Epithelial cell of prostate (primary cell): ENCODE results near the gene ARF1.

Source experiments
- DNase-seq: peaks from one replicate; pipeline ENCODE4 v3.0.0-alpha.2; 2011; ENCODE audit warnings: low read depth, low spot score
- H3K27ac ChIP-seq: fragments of 450-650 bp; 2 replicates; pipeline ENCODE4 v1.5.1; 2017; ENCODE audit warnings: mild to moderate bottlenecking

ARF1 gene

DNA sequence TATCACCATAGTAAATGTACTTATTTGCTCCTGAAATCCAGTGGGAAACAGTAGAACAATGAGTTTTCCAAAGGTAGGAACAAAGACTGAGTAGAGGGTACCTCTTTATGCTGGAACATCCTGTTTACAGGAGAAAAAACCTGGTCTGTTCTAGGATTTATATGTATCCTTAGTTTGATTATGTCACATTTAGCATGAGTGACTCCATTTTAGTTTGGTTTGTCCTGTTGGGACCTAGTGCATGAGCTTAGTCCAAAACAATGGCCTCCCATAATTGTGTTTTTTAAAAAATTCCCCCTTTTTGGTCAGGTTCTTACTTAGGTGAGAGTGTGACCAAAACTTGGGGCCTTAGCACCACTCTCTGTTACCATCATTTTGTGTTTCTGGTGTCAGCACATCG is 30.1 kb downstream of the ARF1 start:
- no peak for DNase-seq

DNA sequence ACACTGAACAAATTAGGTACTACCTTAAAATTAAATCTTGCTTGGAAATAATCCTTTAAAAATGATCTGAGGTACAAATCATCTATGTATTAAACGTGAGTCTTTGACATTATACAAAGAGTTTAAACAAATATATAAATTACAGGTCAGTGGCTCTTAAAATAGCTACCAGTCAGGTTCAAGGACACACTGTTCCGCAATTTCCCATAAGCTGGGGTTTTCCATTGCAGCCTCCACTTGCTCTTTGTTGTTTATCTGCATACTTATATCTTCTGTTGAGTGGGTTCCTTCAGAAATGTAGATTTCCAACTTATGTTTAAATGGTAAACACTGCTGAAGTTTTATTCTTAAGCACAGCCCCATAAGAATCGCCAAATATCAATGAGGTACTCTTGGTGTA is 32.3 kb downstream of the ARF1 start:
- no peak for DNase-seq
- H3K27ac ChIP-seq, result no peak overlapping the region

More for the DNA sequence above, 30.1 kb downstream of the ARF1 start:
- H3K27ac ChIP-seq, result no peak overlapping the region

DNA sequence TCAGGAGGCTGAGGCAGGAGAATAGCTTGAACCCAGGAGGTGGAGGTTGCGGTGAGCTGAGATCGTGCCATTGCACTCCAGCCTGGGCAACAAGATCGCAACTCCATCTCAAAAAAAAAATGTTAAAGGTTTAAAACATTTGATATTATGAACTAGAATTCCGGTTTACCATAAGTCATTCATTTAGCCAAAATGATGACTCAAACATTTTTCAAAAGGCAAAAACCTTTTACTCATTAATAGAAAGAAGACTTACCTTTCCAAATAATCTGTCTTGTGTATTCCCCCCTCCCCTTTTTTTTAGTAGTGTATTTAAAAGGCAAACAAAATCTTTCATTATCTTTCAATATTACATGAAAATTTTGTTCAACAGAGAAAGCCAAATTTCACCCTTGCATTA is 34.8 kb downstream of the ARF1 start:
- DNase-seq, result no peak
- H3K27ac ChIP-seq, result no peak overlapping the region

DNA sequence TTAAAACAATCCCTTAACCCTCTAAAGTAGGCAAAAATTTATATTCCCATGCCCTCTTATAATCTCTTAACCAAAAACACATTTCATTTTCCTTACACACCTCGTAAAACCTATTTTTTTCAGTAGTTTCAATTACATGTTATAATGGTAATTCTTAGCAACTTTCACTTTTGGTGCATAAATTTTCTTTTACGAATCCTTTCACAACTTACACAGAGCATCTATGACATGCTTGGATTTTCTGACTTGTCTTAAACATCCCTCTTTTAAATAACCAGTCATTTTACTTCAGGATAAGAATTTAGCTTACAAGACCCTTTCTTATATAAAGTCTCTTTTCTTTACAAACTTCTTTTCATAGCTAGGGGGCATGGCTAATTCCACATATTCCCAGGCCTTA is 35.5 kb downstream of the ARF1 start:
- no peak overlapping the region for H3K27ac ChIP-seq
- DNase-seq, result no peak

DNA sequence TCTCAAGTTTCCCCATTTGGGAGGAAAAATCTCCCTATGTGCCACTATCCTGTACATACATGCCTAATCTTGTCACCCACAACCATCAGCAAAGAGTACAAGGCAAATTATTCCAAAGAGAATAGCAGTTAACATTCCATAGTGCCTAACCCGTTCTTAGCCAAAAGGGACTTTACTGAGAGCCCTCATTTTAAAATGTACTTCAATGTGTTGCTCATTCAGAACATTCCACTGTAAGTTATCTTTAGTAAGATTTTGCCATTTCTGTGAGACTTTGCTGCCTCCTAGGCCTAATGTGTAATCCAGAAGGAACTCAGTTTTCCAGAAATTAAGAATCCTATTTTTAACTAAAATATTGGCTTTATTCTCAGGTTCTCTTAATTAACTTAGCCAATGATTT is 37.8 kb downstream of the ARF1 start:
- H3K27ac ChIP-seq, result peak overlapping the region; percentile 63
- DNase-seq, result no peak

DNA sequence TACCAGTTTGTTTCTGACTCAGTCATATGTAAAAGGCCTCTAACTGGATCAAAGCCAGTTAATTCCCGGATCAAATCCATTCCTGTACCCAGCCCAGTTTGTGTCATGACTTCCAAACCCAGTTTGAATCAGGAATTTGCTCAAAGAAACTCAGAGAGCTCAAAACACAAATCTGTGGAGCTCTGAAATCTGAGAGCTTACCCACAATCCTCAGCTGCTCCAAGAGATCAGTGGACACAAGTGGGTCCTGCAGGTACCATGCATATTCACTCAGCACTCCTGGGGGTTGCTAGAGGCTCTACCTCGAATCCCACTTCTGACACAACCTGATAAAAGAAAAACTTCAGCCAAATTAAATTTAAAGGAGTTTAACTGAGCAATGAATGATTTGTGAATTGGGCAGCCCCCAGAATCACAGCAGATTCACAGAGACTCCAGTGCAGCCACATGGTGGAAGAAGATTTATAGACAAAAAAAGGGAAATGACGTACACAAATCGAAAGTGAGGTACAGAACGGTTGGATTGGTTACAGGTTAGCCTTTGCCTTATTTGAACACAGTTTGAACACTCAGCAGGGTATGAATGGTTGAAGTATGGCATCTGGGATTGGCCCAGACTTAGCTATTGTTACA is 38.5 kb downstream of the ARF1 start:
- DNase-seq, result no peak
- H3K27ac ChIP-seq, result peak overlapping the region; percentile 63

DNA sequence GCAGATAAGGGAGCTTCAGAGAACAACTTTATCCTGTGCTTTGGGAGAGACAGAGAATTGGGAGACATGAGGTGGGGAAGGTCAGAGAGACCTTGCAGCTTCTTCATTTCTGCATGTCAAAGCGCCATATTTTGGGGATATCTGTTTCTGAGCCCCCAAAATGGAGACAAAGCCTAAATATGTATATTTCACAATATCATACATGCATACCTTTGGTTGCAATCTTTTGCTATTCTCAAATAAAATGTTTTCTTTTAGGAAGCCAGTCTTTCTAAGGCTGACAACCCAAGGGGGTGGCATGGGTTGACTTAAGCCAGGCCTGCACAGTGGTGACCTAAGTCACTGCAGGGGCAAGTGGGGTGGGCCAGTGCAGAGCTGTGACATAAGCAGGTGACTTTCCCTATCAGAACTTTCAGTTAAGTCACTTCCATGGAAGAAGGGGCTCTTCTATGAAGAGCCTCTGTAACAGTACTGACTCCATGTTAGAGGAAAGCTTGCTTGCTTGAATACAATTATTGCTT is 40.5 kb downstream of the ARF1 start:
- no peak for DNase-seq

DNA sequence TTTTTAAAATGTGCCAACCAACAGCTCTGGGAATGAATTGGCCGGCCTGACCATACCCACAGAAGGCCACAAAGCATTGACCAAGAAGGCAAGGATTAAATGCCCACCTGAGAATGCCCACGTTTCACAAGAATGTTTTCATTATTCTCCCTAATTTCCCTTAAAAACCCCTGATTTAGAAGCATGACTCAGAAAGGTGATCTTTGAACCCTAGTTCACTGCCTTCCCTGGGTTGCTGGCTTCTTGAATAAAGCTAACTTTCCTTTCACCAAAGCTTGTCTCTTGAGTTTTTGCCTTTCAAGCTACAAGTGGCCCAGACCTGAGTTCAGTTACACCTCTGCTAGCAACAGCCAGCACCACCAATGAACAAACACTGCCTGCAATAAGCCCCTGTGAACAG is 41.0 kb downstream of the ARF1 start:
- no peak overlapping the region for H3K27ac ChIP-seq
- DNase-seq, result no peak

More for the DNA sequence above, 40.5 kb downstream of the ARF1 start:
- H3K27ac ChIP-seq, result no peak overlapping the region

DNA sequence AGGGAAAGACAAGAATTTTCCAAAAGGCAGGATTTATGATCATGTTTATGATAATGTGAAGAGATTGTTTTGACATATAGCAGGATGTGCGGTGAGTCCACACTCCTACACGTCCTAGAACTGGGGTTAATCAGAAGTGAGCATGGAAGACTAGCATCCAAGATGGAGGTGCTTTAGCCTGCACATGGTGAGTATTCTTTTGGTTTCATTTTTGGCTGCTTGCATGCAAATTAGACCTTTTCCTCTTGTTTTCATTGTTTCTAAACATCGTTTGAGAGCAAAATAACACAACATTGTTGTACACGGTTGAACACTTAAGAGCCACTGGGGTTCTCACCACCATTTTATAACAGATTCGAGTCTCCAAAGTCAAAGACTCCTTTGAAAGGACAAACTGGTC is 42.7 kb downstream of the ARF1 start:
- no peak for DNase-seq
- no peak overlapping the region for H3K27ac ChIP-seq

DNA sequence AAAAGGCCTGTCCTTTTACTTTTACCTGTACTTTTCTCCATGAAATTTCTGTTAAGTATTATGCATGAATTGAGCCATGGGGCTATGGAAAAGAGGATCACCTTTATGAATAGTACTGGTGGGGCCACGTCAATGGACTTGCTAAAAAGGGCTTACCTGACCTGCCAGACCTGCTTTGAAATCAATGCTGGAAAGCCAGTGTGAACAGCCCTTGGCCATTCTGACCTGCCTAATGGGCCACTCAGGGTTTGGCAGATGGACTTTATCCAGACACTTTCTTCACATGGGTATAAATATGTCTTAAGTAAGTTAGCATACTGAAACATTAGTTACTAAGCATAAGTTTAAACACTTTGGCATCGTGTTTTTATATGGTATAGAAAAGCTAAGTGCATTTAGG is 49.3 kb downstream of the ARF1 start:
- no peak for DNase-seq
- H3K27ac ChIP-seq, result peak overlapping the region; percentile 75

DNA sequence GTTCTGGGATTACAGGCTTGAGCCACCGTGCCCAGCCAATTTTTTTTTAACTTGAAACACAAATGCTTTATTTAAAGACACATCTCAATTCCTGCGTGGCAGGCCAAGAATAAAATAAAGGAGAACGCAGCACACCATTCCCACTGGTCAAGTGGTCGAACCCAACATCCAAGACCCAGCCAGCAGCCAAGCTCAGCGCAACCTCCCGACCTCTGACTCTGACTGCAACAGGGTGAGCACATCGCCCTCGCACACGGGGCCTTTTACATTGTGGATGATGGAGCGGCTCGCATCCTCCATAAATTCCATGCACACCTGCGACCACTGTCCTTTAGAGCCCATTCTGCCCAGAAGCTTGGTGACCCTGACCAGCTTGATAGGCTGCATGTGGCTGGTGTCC is 52.1 kb downstream of the ARF1 start:
- DNase-seq, result no peak
- H3K27ac ChIP-seq, result no peak overlapping the region

DNA sequence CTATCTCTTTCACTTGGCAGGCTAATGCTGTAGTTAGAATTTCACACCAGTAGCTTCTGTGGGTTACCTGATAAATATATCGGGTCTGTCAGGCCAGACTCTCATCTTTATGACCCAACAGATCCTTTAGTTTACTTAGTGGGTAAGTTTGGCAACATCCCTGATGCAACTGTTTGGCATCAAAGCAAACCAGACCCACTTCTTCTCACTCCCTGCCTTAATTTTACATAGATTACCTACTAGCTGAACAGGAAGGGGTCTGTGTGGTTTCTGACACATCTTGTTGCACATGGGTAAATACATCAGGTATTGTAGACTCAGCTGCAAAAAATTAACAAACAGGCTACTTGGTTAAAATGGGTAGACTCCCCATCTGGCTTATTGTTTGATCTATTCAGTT is 54.4 kb downstream of the ARF1 start:
- peak; percentile 31 for DNase-seq
- peak overlapping the region; percentile 3 for H3K27ac ChIP-seq

DNA sequence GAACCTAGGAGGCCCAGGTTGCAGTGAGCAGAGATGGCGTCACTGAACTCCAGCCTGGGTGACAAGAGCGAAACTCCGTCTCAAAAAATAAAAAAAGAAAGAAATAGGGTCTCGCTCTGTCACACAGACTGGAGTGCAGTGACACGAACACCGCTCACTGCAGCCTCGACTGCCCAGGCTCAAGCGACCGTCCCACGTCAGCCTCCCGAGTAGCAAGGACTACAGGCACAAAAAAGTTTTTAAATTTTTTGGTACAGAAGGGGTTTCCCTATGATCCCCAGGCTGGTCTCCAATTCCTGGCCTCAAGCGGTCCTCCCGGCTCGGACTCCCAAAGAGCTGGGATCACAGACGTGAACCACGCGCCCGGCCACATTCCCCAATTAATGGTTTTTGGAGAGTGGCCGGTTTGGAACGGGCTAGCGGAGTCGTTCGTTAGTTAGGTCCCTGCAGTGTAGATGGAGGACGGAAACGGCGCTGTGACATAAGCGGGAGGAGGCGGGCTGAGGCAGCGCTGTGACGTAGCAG is 57.0 kb downstream of the ARF1 start:
- no peak for DNase-seq
- H3K27ac ChIP-seq, result peak overlapping the region; percentile 91

DNA sequence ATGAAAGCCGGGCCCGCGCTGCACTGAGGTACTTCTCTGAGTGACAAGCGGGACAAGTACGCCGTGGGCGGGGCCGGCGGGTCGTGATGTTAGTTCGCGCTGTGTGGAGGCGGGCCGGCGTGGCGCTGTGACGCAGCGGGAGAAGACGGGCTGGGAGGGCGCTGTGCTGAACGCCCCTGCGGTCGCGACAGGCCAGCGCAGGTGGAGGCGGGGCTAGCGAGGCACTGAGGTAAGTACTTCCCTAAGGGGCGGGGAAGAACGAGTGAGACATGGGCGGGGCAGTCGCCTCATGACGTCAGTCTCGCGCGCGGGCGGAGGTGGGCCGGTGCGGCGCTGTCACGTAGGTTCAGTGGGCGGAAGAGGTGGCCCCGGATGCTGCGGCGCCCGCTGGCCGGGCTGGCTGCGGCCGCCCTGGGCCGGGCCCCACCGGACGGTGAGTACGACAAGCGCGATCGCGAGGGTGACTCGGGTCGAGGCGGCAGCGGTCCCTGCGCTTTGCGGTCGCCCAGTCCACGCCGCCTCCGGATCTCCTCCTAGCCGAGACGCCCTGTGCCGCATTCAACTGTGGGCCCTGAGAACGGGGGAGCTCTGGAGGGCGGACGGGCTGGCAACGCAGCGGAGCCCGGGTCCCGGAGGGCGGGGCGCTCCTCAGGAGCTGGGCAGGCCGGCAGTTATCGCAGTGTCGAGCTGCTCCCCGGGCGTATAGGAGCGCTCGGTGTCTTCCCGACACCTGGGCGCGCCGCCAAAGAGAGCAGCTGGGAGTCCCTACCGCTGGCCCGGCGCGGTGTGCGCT is 57.6 kb downstream of the ARF1 start, which contains the start of gene GUK1:
GUK1 (plus strand) TSS at position 349 of the 793 bp plus-strand sequence; CDS start at position 373, 24 bp downstream.
- H3K27ac ChIP-seq, result peak within 1 kb of the TSS; percentile 91
- peak; percentile 99 for DNase-seq

DNA sequence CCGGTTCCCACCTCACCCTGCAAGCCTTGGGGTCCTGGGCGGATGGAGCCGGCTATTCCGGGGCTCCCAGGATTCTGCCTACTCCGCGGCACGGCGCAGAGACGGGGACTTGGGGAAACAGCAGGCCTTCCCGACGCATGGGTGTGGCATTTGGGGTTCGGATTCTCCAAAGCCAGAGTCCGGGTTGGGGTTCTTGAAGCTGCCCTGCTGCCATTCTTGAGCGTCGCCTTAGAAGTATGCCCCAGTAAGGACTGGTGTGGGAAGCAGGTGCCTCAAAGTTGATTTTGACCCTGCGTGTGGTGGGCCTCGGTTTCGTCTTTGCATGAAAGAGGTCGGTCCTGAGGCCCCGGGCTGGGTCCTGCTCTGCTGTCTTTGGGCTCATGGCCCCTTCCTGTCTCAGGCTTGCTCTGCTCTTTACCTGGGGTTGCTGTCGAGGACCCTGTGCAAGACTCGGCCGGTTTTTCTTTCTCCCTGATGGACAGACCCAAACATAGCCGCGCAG is 58.3 kb downstream of the ARF1 start:
- peak overlapping the region; percentile 91 for H3K27ac ChIP-seq
- DNase-seq, result no peak

DNA sequence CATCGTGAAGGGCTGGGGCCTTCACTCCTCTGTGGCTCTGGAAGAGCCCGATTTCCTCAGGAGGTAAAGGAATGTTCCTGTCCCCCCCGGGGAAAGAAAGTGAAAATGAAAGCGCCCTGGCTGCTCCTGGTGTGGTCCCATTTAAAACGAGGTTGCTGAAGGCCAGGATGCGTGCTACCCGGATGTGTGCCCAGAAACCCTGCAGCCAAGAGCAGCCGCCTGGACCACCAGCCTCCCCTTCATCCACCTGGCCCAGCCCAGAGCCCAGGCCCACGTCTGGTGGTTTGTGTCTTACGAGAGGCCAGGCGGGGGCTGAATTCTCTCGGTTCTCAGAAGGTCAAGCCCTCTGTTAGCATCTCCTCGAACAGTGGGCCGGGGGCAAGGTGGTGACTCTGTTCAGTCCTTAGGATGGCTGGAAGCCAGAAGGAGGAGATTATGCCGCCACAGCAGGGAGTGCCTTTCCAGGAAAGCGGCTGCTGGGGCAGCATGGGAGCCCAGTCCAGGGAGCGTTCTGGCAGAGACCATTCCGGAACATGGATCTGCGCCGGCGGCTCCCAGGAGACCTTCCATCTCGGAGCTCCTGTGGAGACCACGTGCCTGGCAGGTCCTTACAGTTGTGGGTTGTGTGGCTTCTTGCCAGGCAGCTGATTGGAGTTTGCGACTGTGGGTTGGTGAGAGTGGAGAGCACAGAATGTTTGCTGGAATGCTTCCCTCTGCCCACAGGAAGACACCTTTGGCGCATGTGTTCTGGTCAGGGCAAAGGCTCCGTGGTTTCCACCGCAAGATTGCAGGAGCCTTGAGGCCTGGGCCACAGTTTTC is 58.9 kb downstream of the ARF1 start:
- H3K27ac ChIP-seq, result peak overlapping the region; percentile 91
- DNase-seq, result no peak

DNA sequence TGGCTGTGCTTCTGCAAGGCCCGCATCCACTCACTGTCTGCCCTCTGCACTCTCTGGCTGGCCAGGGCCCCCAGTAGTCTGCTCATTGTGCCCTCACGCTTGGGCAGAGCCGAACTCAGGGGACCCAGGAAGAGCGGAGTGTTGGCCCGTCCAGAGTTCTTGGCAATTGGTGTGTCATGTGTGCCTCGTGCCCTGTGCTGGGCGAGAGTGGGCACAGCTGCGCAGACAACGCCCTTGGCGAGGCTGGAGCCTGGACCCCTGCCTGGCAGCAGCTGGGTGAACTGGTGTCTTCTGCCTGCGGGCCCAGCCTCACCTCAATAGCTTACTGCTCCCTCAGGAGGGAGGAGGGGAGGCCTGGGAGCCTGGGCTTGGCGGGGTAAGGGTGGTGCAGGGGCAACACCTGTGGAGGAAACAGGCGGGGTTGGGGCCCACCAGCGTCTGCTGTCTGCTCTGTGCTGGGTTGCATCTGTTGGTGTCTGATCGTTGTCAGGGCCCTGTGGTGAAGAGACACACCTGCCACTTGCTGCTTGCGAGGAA is 59.7 kb downstream of the ARF1 start:
- H3K27ac ChIP-seq, result peak overlapping the region; percentile 91

DNA sequence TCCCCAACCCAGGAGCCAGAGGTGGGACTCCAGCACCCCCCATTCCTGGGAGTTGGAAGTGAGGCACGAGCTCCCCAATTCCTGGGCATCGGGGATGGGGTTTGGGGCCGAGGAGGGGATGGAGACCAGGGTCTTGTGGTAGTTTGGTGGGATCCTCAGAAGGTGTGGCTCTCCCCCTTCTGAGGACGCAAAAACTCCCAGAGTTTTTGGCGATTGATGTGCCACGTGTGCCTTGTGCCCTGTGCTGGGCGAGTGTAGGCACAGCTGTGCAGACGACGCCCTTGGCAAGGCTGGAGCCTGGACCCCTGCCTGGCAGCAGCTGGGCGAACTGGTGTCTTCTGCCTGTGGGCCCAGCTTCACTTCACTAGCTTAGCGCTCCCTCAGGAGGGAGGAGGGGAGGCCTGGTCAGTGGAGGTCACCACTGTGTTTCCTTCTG is 60.2 kb downstream of the ARF1 start:
- peak overlapping the region; percentile 91 for H3K27ac ChIP-seq
- DNase-seq, result no peak

More for the DNA sequence above, 59.7 kb downstream of the ARF1 start:
- no peak for DNase-seq

DNA sequence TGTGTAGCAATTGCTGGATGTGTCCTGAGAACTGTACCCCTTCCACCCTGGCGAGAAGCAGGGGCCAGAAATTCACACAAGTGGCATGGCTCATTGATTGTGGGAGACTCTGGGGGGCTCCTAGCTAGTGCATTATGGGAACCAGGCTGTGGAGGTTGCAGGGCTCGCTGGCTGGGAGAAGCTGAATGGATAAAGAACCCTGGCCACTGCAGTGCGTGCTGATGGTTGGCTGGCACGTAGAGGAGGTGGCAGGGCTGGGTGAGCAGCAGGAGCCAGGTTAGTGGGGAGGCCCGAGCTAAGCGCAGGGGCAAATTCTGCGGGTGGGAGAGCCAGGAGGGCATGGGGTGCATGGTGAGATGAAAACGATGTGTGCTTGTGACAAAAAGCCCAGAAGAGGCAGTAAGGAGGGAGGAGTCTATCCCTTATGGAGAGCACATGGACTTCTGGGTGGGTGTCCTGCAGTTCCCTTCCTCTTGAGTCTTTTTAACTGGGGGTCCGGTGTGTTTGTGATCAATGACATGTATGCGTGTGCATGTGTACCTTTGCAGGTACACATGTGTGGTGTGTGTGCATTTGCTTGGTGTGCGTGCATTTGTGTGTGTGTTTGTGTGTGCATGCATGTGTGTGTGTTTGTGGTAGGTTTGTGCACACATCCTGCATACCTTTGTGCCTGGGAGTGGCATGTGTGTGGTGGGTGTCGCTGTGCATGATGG is 61.1 kb downstream of the ARF1 start:
- no peak for DNase-seq
- no peak overlapping the region for H3K27ac ChIP-seq
